K562 treated with DMSO at 1 percent for 12 hours (cell line): ENCODE data around the gene AHCYL2. TPM values are rescaled to one million over a fixed set of nuclear protein-coding genes. Genes with fewer than 3 reads are reported as not detected.

ENCODE experiments used
- total RNA-seq: library from RNA; unstranded; fragments of 300-600 nt; gene quantifications from 2 replicates; pipeline ENCODE4 v1.2.3, GENCODE V29; 2022; ENCODE audit not compliant: insufficient read depth

Gene AHCYL2
- 6.9 and 16.0 TPM in 2 replicates for total RNA-seq

DNA sequence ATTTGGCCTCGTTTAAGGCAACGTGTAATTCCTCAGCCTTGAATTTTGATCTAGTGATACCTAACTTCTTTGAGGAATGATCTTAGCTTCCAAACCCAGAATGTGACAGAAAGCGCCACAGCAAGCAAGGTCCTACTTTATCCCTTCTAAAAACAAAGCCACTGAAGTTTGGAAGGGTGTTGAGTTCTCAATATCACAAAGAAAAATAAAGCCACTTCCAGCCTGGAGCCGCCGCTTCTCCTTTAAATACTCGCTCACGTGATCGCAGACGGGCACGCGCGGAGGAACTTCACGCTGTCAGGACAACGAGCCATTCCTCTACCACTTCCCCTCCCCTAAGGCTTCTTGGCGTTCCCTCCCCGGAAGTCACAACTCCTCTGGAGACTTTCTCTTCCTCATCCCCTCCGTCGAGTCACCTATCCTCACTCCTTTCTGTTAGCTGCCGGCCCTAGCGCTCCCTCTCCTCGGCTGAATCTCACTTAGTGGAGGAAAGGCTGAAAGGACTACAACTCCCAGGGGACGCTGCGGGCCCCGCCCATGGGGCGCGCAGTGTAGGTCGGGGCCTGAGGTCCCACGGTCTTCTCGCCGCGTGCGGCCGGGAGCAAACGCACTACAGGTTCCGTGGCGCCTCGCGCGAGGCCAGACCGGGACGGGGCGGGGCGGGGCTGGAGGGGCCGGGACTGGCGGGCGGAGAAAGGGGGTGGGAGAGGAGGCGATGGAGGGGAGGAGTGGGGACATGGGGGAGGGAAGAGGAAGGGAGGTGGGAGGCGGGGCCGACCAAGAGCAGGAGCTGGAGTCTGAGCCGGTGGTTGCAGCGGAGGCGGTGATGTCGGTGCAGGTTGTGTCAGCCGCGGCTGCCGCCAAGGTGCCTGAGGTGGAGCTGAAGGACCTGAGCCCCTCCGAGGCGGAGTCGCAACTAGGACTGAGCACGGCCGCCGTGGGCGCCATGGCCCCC, at the start of gene AHCYL2:
Gene AHCYL2 (plus strand): TSS at position 780 of the 955 bp plus-strand sequence.

DNA sequence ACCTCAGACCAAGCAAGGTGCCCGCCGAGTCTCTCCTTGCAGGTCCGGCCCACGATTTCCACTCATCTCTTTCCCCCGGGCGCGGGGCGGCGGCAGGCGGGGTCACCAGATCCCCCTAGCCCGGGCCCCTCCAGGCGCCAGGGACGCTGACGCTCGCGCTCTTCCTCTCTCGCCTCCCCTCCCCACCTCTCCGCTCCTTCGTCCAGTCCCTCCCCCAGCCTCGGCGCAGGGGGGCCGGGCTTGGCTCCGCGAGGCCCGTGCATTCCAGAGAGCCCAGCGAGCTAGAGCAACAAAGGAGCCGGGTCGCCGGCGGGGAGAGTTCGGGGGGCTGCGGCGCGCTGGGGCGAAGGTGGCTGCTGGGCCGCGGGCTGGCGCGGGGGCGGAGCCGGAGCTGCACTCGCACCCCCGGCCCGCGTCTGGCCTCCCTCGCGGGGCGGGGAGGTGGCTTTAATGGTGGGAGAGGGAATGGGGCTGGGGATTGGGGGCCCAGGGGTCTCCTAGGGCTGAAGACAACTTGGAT, 36.4 kb upstream of the AHCYL2 start, which contains the start of gene SMO:
Gene SMO (plus strand): TSS at position 262 of the 520 bp plus-strand sequence. CDS start 519 bp downstream, outside the sequence.

DNA sequence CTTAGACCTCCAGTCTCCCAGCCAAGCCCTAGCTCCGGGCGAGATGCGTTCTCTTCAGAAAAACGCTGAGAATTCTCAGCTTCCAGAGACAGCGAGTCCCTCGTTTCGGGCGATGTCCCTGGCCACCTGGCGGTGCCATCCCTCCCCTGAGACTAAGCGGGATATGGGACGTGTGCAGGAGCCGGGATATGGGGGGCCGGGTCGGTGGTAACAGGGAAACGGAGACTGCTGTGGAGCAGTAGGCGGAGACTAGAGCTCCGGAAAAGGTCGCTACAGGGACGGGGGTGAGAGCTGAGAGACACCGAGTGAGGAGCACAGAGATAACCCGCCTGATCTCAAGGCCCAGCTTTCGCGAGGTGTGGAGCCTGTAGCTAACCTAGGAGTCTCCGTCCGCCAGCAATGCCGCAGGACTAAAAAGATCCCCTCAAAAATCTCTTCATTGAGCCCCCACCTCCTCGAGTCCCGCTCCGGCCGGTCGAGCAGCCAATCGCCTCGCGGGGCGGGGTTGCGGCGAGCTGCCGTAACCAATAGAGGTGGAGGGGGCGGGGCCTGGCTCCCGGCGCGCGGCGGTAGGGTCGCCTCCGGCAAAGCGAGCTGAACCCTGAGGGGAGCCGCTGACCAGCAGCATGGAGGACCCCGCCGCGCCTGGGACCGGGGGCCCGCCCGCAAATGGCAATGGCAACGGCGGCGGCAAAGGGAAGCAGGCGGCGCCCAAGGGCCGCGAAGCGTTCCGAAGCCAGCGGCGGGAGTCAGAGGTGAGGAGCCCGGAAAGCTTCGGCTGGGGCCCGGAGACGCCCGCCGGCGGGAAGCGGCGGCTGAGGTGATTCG, 209.2 kb downstream of the AHCYL2 start, which contains the start of gene STRIP2:
Gene STRIP2 (plus strand): TSS at position 586 of the 828 bp plus-strand sequence. CDS start 41 bp downstream, at position 627.

Other genes with a start within 250 kb of the AHCYL2 start
- 33.9 and 104 TPM in 2 replicates for gene TNPO3, start 169.9 kb upstream of the AHCYL2 start, total RNA-seq
- 0.36 and 0.69 TPM in 2 replicates for gene TSPAN33, start 80.3 kb upstream of the AHCYL2 start, total RNA-seq
- gene SMO, start 36.4 kb upstream of the AHCYL2 start, total RNA-seq, result not detected in 2 replicates
- 7.4 and 29.5 TPM in 2 replicates for gene STRIP2, start 209.4 kb downstream of the AHCYL2 start, total RNA-seq